ENCODE data around the gene THTPA.

DNA sequence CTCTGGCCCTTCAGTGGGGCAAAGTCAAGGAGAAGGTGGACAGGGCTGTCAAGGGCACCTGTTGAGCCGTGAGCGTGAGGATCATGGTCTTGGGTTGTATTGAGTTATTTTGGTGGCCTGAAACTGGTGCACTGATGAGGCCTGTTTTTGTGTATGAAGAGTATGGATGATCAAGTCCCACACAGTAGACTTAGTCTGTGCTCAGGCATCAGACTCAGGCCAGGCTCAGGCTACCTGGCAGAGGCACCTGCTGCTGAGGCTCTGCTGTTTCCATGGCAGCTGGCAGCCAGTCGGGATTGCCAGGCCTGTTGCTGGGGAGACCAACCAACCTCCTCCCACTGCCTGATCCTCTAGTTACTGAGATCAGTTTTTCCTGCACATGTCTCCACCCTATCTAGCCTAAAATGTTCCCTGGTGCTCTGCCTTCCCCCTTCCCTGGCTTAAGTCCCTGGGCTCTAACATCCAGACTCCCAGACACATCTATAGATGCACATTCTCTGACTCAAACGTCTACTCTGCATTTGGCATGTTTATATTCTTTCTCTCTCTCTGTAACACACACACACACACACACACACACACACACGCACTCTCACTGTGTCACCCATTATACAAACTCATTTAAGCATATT lies 17.4 kb downstream of the THTPA start:
- TF ChIP-seq POLR2A (IDR thresholded peaks at IDR 0.05; ENCODE audit: low read depth, low read length) (no peak), POLR2AphosphoS5 (IDR thresholded peaks at IDR 0.05; ENCODE audit: low read depth, low read length) (no peak), TAF1 (IDR thresholded peaks at IDR 0.05; ENCODE audit: borderline replicate concordance, low read depth, low read length) (no peak)
